Mesenchymal stem cell (in vitro differentiated cells and primary cell): ENCODE measurements around the gene EPB42.

ENCODE experiments used
- DNase-seq: peaks from one replicate; pipeline ENCODE4 v3.0.0-alpha.2; 2013
- H2AFZ ChIP-seq: one replicate; pipeline ENCODE4 v1.6.1; 2013; ENCODE audit warnings: low read depth, mild to moderate bottlenecking, control low read depth, inconsistent platforms, low read length, moderate library complexity
- H2AK5ac ChIP-seq: 2 replicates; pipeline ENCODE4 v1.6.1; 2013; ENCODE audit warnings: low read length, moderate library complexity, mild to moderate bottlenecking, inconsistent platforms; ENCODE audit not compliant: severe bottlenecking
- H2BK120ac ChIP-seq: one replicate; pipeline ENCODE4 v1.6.1; 2013; ENCODE audit warnings: low read depth, mild to moderate bottlenecking, inconsistent platforms, low read length, moderate library complexity
- H2BK12ac ChIP-seq, 2 experiments: one replicate each; pipeline ENCODE4 v1.6.1; 2013; ENCODE audit warnings: inconsistent platforms in 2 of 2, low read length in 2 of 2, mild to moderate bottlenecking in 2 of 2, moderate library complexity in 2 of 2, control low read depth in 1 of 2
- H2BK15ac ChIP-seq: one replicate; pipeline ENCODE4 v1.6.1; 2013; ENCODE audit warnings: mild to moderate bottlenecking, low read depth, inconsistent platforms; ENCODE audit not compliant: poor library complexity, severe bottlenecking
- H2BK5ac ChIP-seq: 2 replicates; pipeline ENCODE4 v1.6.1; 2013; ENCODE audit warnings: low read depth, mild to moderate bottlenecking, low read length, control low read depth, inconsistent platforms; ENCODE audit not compliant: poor library complexity, severe bottlenecking
- H3K14ac ChIP-seq, 2 experiments: one replicate each; pipeline ENCODE4 v1.6.1; 2013; ENCODE audit warnings: inconsistent platforms in 2 of 2, low read length in 2 of 2, control low read depth in 1 of 2, mild to moderate bottlenecking in 1 of 2, moderate library complexity in 1 of 2
- H3K18ac ChIP-seq, 2 experiments: one replicate each; pipeline ENCODE4 v1.6.1; 2013; ENCODE audit warnings: inconsistent platforms in 2 of 2, low read length in 2 of 2, control low read depth in 1 of 2, low read depth in 1 of 2, mild to moderate bottlenecking in 1 of 2
- H3K23ac ChIP-seq, 2 experiments: one replicate each; pipeline ENCODE4 v1.6.1; 2013; ENCODE audit warnings: inconsistent platforms in 2 of 2, low read length in 2 of 2, mild to moderate bottlenecking in 2 of 2, moderate library complexity in 2 of 2, control low read depth in 1 of 2
- H3K27ac ChIP-seq: 2 replicates; pipeline ENCODE4 v1.5.1; 2013; ENCODE audit warnings: mild to moderate bottlenecking, moderate library complexity, low read length, control low read depth, inconsistent platforms; ENCODE audit not compliant: poor library complexity, severe bottlenecking
- H3K27me3 ChIP-seq, 2 experiments: 2 replicates each; pipeline versions ENCODE4 v1.6.1 to v1.7.0; 2013; ENCODE audit warnings: low read length in 2 of 2, mild to moderate bottlenecking in 2 of 2, moderate library complexity in 2 of 2, control low read depth in 1 of 2, inconsistent platforms in 1 of 2; ENCODE audit not compliant: control insufficient read depth in 1 of 2, insufficient read depth in 1 of 2
- H3K36me3 ChIP-seq, 2 experiments: 2 replicates each; pipeline versions ENCODE4 v1.6.1 to v1.7.0; 2013; ENCODE audit warnings: low read length in 2 of 2, control low read depth in 1 of 2, inconsistent platforms in 1 of 2, low read depth in 1 of 2, mild to moderate bottlenecking in 1 of 2; ENCODE audit not compliant: insufficient read depth in 2 of 2, control insufficient read depth in 1 of 2
- H3K4ac ChIP-seq, 2 experiments: one replicate each; pipeline ENCODE4 v1.6.1; 2013; ENCODE audit warnings: inconsistent platforms in 2 of 2, low read length in 2 of 2, mild to moderate bottlenecking in 2 of 2, moderate library complexity in 2 of 2, control low read depth in 1 of 2, low read depth in 1 of 2
- H3K4me1 ChIP-seq: 2 replicates; pipeline ENCODE4 v1.6.1; 2013; ENCODE audit warnings: low read depth, low read length, control low read depth; ENCODE audit not compliant: control insufficient read depth, insufficient read depth
- H3K4me2 ChIP-seq: 2 replicates; pipeline ENCODE4 v1.6.1; 2013; ENCODE audit warnings: low read length, mild to moderate bottlenecking, inconsistent platforms; ENCODE audit not compliant: poor library complexity, severe bottlenecking
- H3K4me3 ChIP-seq, 2 experiments: 2 replicates each; pipeline versions ENCODE4 v1.5.1 to v1.7.0; 2013; ENCODE audit warnings: low read length in 2 of 2, mild to moderate bottlenecking in 2 of 2, control low read depth in 1 of 2, low read depth in 1 of 2; ENCODE audit not compliant: insufficient read depth in 1 of 2
- H3K79me1 ChIP-seq: replicated peaks from 2 replicates; pipeline ENCODE4 v1.6.1; 2013; ENCODE audit warnings: mild to moderate bottlenecking, control low read depth, low read length, inconsistent platforms; ENCODE audit not compliant: poor library complexity, severe bottlenecking
- H3K9ac ChIP-seq: 2 replicates; pipeline ENCODE4 v1.7.0; 2013; ENCODE audit warnings: mild to moderate bottlenecking, low read length, moderate library complexity
- H3K9me3 ChIP-seq: 2 replicates; pipeline ENCODE4 v1.7.0; 2013; ENCODE audit warnings: mild to moderate bottlenecking, low read length; ENCODE audit not compliant: control insufficient read depth
- H4K8ac ChIP-seq: one replicate; pipeline ENCODE4 v1.6.1; 2013; ENCODE audit warnings: inconsistent platforms, mild to moderate bottlenecking, low read length, moderate library complexity
- H4K91ac ChIP-seq: one replicate; pipeline ENCODE4 v1.6.1; 2013; ENCODE audit warnings: mild to moderate bottlenecking, low read length, inconsistent platforms
- WGBS: methylation state at CpG from one replicate; pipeline ENCODE4 v1.1.7; 2013; ENCODE audit warnings: mixed read lengths; 5-methylcytosine and 5-hydroxymethylcytosine counted together

EPB42 gene

GRCh38 chr15:43209059-43209824 is 11.6 kb downstream of the EPB42 start:
- Histone ChIP-seq H2AFZ (no peak overlapping the region), H3K9me3 (no peaks in the 10 kb centered on the region), H2AK5ac (no peak overlapping the region), H3K27ac (no peak overlapping the region), H3K4me3 (no peak overlapping the region), H3K4me1 (peaks cover under 1% of the 10 kb centered on the region), H2BK120ac (no peak overlapping the region), H3K4ac (no peak overlapping the region), H3K27me3 (peaks cover 69 to 82% of the 10 kb centered on the region in 2 experiments), H3K36me3 (no peaks in the 10 kb centered on the region), H3K4me2 (no peak overlapping the region), H4K8ac (peak overlapping the region; percentile 5), H3K23ac (no peak overlapping the region), H2BK12ac (no peak overlapping the region), H3K14ac (no peak overlapping the region), H2BK5ac (no peak overlapping the region), H3K79me1 (no peaks in the 10 kb centered on the region), H3K9ac (no peak overlapping the region), H2BK15ac (no peak overlapping the region), H4K91ac (no peak overlapping the region), H3K18ac (no peak overlapping the region)
- WGBS: 82% methylated on average over 12 of the region's 13 CpGs
- no peak for DNase-seq

- Histone ChIP-seq H3K4me3 (no peak overlapping the region), H2AK5ac (no peak overlapping the region), H3K36me3 (no peaks in the 10 kb centered on the region), H3K9me3 (no peaks in the 10 kb centered on the region), H2BK5ac (no peak overlapping the region), H2BK120ac (no peak overlapping the region), H4K8ac (no peak overlapping the region), H2BK15ac (no peak overlapping the region), H3K18ac (no peak overlapping the region), H4K91ac (no peak overlapping the region), H3K79me1 (no peaks in the 10 kb centered on the region), H3K4ac (no peak overlapping the region), H3K4me2 (no peak overlapping the region), H3K27me3 (peaks cover 61 to 73% of the 10 kb centered on the region in 2 experiments), H2BK12ac (no peak overlapping the region), H3K14ac (no peak overlapping the region), H2AFZ (no peak overlapping the region), H3K27ac (no peak overlapping the region), H3K9ac (no peak overlapping the region), H3K4me1 (peaks cover 4% of the 10 kb centered on the region), H3K23ac (peak overlapping the region in 1 of 2 experiments; percentile 67)
- WGBS: 79% methylated on average over 22 of the region's 23 CpGs
- no peak for DNase-seq
These were observed 12.5 kb downstream of the EPB42 start for GRCh38 chr15:43208052-43209002.

DNA sequence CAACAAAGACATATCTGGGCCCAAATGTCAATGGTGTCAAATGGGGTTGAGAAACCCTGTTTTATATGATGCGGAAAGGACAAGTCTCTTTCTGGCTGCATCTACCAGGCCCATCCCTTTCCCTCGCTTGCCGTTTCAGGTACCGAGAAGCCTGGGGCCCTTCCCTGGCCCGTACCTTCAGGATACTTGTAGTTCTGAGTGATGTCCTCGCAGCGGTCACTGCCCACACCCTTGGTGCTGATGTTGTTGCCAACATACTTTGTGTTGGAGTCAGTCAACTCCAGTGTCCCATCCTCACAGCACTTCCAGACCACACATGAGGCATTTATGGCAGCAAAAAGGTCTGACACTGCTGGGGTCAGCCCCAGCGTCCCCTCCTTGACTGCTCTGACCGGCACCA is 13.8 kb downstream of the EPB42 start:
- Histone ChIP-seq H3K36me3 (no peaks in the 10 kb centered on the region), H4K8ac (no peak overlapping the region), H3K79me1 (no peaks in the 10 kb centered on the region), H4K91ac (no peak overlapping the region), H2BK15ac (no peak overlapping the region), H2BK12ac (no peak overlapping the region), H3K9ac (no peak overlapping the region), H3K4me1 (peaks cover 4% of the 10 kb centered on the region), H2AFZ (no peak overlapping the region), H3K4ac (no peak overlapping the region), H3K18ac (no peak overlapping the region), H3K9me3 (no peaks in the 10 kb centered on the region), H3K27ac (no peak overlapping the region), H3K27me3 (peaks cover 53 to 64% of the 10 kb centered on the region in 2 experiments), H3K4me3 (no peak overlapping the region), H3K4me2 (no peak overlapping the region), H2BK120ac (no peak overlapping the region), H3K23ac (peak overlapping the region in 1 of 2 experiments; percentile 77), H2AK5ac (no peak overlapping the region), H3K14ac (no peak overlapping the region), H2BK5ac (no peak overlapping the region)
- no peak for DNase-seq
- 85% methylated on average over 9 of the region's 9 CpGs for WGBS

DNA sequence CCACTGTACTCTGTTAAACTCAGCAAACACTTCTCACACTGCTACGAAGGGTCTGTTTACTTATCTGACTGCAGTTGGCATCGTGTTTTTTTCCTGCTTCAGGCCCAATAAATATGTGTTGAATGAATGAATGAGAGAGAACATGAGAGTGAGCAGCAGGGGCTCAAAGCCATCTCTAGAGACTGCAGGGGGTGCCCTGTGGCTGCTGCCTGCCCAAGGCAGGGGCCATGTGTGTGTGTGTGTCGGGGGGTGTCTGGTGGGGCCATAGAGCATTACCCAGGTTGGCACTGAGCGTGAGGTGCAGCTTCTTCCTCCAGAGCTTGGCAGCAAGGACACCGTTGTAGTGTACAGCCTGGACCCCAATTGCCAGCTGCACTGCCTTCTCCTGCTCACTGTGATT is 14.8 kb downstream of the EPB42 start:
- no peak overlapping the region for H2BK5ac ChIP-seq
- peaks cover 53 to 58% of the 10 kb centered on the region in 2 experiments for H3K27me3 ChIP-seq
- no peaks in the 10 kb centered on the region for H3K36me3 ChIP-seq
- peak overlapping the region in 1 of 2 experiments; percentile 14 for H3K23ac ChIP-seq
- H3K4me3 ChIP-seq: no peak overlapping the region
- H3K4me2 ChIP-seq: no peak overlapping the region
- peaks cover 4% of the 10 kb centered on the region for H3K4me1 ChIP-seq
- WGBS: 72% methylated on average over 5 of the region's 5 CpGs
- H2BK12ac ChIP-seq: no peak overlapping the region
- no peaks in the 10 kb centered on the region for H3K79me1 ChIP-seq
- no peak overlapping the region for H2BK15ac ChIP-seq
- no peak overlapping the region for H2AK5ac ChIP-seq
- H3K18ac ChIP-seq: no peak overlapping the region
- H3K14ac ChIP-seq: no peak overlapping the region
- H2AFZ ChIP-seq: no peak overlapping the region
- H4K91ac ChIP-seq: no peak overlapping the region
- H3K9ac ChIP-seq: no peak overlapping the region
- H2BK120ac ChIP-seq: no peak overlapping the region
- H3K9me3 ChIP-seq: no peaks in the 10 kb centered on the region
- no peak for DNase-seq
- no peak overlapping the region for H4K8ac ChIP-seq
- H3K4ac ChIP-seq: no peak overlapping the region
- no peak overlapping the region for H3K27ac ChIP-seq
